Gastrocnemius medialis (tissue), 4 donors: Measurements from ENCODE around the gene COLEC11. TPM values are rescaled to one million over a fixed set of nuclear protein-coding genes. Genes with fewer than 3 reads are reported as not detected.

Experiments
- ATAC-seq, 2 donors: fragments of 150-250 bp; one replicate each; pipeline ENCODE4 v1.9.1; 2016
- DNase-seq, 2 donors: peaks; one replicate each; pipeline ENCODE4 v3.0.0-alpha.2; 2019
- H3K27ac ChIP-seq, 4 donors: fragments of 200-600 bp; sonication (generic); 1 replicate in 1 of 4; 2 replicates in 3 of 4; pipeline ENCODE4 v1.5.1; 2016 to 2018; ENCODE audit warnings: mild to moderate bottlenecking in 2 of 4, moderate library complexity in 1 of 4
- H3K27me3 ChIP-seq, 3 donors: fragments of 200-600 bp; sonication (generic) in 2 of 3; 1 replicate in 1 of 3; 2 replicates in 2 of 3; pipeline versions ENCODE4 v1.5.1 to v1.6.0; 2016 to 2019; ENCODE audit warnings: mild to moderate bottlenecking in 1 of 3, moderate library complexity in 1 of 3
- H3K36me3 ChIP-seq, 2 donors: fragments of 200-600 bp; sonication (generic) in 1 of 2; one replicate each; pipeline ENCODE4 v1.5.1; 2017 to 2018
- H3K4me1 ChIP-seq, 2 donors: fragments of 200-600 bp; sonication (generic) in 1 of 2; one replicate each; pipeline ENCODE4 v1.5.1; 2016 to 2017; ENCODE audit warnings: mild to moderate bottlenecking in 2 of 2
- H3K4me3 ChIP-seq, 4 donors: fragments of 200-600 bp; sonication (generic) in 3 of 4; 1 replicate in 1 of 4; 2 replicates in 3 of 4; pipeline ENCODE4 v1.5.1; 2016 to 2019; ENCODE audit warnings: mild to moderate bottlenecking in 2 of 4
- H3K9me3 ChIP-seq, 3 donors: fragments of 200-600 bp; sonication (generic) in 2 of 3; 1 replicate in 1 of 3; 2 replicates in 2 of 3; pipeline ENCODE4 v1.5.1; 2016 to 2019
- POLR2A ChIP-seq, 2 donors: fragments of 450-650 bp; IDR thresholded peaks; one replicate each; pipeline ENCODE4 v1.6.1; 2017; ENCODE audit warnings: antibody characterized with exemption in 2 of 2, mild to moderate bottlenecking in 2 of 2, moderate library complexity in 2 of 2
- in situ Hi-C, 4 donors: fragments of 200-750 bp; cut with MboI; loops; one replicate each; pipeline versions ENCODE4 v1.15.0 to v1.8.0; 2017; ENCODE audit warnings: low sequenced_read_pairs in 4 of 4
- intact Hi-C: fragments of 100-400 bp; cut with DNase I; formaldehyde crosslinking; loops from one replicate; pipeline ENCODE4 v1.15.1; 2023; ENCODE audit warnings: low total_unique reads
- total RNA-seq, 4 donors: library from RNA; depleted of rRNA; stranded (reverse); fragments of >200 nt; gene quantifications; one replicate each; pipeline versions ENCODE4 v1.1.0 to v1.2.3, GENCODE V29; 2016
- TF ChIP-seq, protein P1 (sequence below), 5 experiments: fragments of 450-650 bp in 3 of 5; fragments of 200-600 bp in 2 of 5; sonication (generic) in 2 of 5; IDR thresholded peaks in 4 of 5; conservative IDR thresholded peaks in 1 of 5; 1 replicate in 4 of 5; 2 replicates in 1 of 5; pipeline ENCODE4 v1.5.1; 2016 to 2019; ENCODE audit warnings: antibody characterized with exemption in 5 of 5, mild to moderate bottlenecking in 3 of 5, moderate library complexity in 3 of 5

The COLEC11 gene
- total RNA-seq, 4 donors from 2014 or later = 0.29 to 0.36 TPM; not detected in 2

- no peak for DNase-seq
- Histone ChIP-seq H3K4me3 (no peak overlapping the region), H3K9me3 (no peaks in the 10 kb centered on the region), H3K4me1 (peaks cover 16 to 25% of the 10 kb centered on the region in 2 donors), H3K36me3 (peaks cover 4 to 54% of the 10 kb centered on the region in 2 donors), H3K27me3 (no peaks in the 10 kb centered on the region), H3K27ac (no peak overlapping the region)
- TF ChIP-seq, protein P1, sequence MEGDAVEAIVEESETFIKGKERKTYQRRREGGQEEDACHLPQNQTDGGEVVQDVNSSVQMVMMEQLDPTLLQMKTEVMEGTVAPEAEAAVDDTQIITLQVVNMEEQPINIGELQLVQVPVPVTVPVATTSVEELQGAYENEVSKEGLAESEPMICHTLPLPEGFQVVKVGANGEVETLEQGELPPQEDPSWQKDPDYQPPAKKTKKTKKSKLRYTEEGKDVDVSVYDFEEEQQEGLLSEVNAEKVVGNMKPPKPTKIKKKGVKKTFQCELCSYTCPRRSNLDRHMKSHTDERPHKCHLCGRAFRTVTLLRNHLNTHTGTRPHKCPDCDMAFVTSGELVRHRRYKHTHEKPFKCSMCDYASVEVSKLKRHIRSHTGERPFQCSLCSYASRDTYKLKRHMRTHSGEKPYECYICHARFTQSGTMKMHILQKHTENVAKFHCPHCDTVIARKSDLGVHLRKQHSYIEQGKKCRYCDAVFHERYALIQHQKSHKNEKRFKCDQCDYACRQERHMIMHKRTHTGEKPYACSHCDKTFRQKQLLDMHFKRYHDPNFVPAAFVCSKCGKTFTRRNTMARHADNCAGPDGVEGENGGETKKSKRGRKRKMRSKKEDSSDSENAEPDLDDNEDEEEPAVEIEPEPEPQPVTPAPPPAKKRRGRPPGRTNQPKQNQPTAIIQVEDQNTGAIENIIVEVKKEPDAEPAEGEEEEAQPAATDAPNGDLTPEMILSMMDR (IDR thresholded peaks at IDR 0.05 in 4 of 5, conservative IDR thresholded peaks at IDR 0.05 in 1 of 5) = no peak
- no peak for ATAC-seq
- intact Hi-C loops (no loop called here), in situ Hi-C loops (no loop called here)
These were observed 13.3 kb upstream of the COLEC11 start for GRCh38 chr2:3581367-3582262.

DNA sequence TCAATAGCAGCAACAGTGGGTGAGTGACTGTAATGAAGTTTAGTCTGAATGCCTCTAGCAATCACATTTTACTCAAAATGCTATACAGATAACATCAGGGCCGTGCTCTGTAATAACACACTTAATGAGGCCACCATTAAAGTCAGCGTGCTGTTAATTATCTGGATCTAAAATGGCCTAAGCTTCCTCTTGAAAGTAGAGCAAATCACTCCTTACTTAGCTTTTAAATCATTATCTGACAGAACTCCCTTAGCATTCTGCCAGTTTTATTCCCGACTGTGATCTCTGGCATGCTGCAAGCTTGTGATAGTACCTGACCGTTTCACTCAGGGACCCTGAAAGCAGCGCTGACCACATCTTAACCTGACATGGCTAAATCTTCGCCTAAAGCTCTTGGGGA, 10.8 kb upstream of the COLEC11 start:
- peaks cover 0 to 31% of the 10 kb centered on the region in 2 donors for H3K36me3 ChIP-seq
- intact Hi-C loops = no loop called here
- in situ Hi-C loops = no loop called here
- no peak for TF ChIP-seq POLR2A (IDR thresholded peaks at IDR 0.05)
- TF ChIP-seq, protein P1 (IDR thresholded peaks at IDR 0.05 in 4 of 5, conservative IDR thresholded peaks at IDR 0.05 in 1 of 5) = no peak
- H3K27ac ChIP-seq = peak overlapping the region in 3 of 4 donors; percentile 54 to 69 (median 61)
- H3K9me3 ChIP-seq = no peaks in the 10 kb centered on the region
- DNase-seq (no peak), ATAC-seq (no peak)
- no peak overlapping the region for H3K4me3 ChIP-seq
- no peaks in the 10 kb centered on the region for H3K27me3 ChIP-seq
- H3K4me1 ChIP-seq = peaks cover 4 to 7% of the 10 kb centered on the region in 2 donors

DNA sequence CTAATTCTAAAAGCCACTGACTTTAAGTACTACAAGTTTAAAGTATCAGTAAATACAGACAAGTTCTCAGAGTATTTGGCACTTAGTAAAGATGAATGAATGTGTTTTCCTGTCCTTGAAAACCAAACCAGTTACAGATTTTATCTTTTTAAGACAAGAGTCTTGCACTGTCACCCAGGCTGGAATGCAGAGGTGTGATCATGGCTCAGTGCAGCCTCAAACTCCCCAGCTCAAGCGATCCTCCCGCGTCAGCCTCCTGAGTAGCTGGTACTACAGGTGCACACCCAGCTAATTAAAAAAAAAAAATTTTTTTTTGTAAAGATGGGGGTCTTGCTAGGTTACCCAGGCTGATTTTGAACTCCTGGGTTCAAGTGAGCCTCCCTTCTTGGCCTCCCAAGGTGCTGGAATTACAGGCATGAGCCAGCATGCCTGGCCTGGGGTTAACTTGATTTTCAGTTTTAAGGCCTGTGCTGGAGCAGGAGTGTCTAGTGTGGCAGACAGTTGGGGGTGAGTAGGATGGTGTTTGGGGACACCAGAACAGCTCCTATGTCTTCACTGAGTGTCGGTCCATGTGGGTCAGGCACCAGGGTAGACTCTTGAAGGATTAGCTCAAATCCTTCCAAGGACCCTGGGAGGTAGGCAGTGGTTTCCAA, 10.2 kb upstream of the COLEC11 start:
- Histone ChIP-seq H3K4me3 (peak overlapping the region in 2 of 4 donors; percentile 8 to 27), H3K9me3 (no peaks in the 10 kb centered on the region), H3K27me3 (no peaks in the 10 kb centered on the region), H3K27ac (peak overlapping the region; percentile 50 to 69 (median 58)), H3K4me1 (peaks cover 4 to 7% of the 10 kb centered on the region in 2 donors), H3K36me3 (peaks cover 0 to 24% of the 10 kb centered on the region in 2 donors)
- in situ Hi-C loops = no loop called here
- ATAC-seq = no peak
- intact Hi-C loops = no loop called here
- DNase-seq = no peak
- no peak for TF ChIP-seq POLR2A (IDR thresholded peaks at IDR 0.05)
- TF ChIP-seq, protein P1 (IDR thresholded peaks at IDR 0.05 in 4 of 5, conservative IDR thresholded peaks at IDR 0.05 in 1 of 5) = no peak

- Histone ChIP-seq H3K27ac (peak overlapping the region; percentile 50 to 69 (median 58)), H3K36me3 (peaks cover 0 to 17% of the 10 kb centered on the region in 2 donors), H3K27me3 (no peaks in the 10 kb centered on the region), H3K9me3 (no peaks in the 10 kb centered on the region), H3K4me3 (peak overlapping the region in 2 of 4 donors; percentile 8 to 27), H3K4me1 (peaks cover 4 to 7% of the 10 kb centered on the region in 2 donors)
- intact Hi-C loops (no loop called here), in situ Hi-C loops (no loop called here)
- DNase-seq (peak in 1 of 2 donors; percentile 25), ATAC-seq (peak; percentile 56 to 85)
- TF ChIP-seq, protein P1 (IDR thresholded peaks at IDR 0.05 in 4 of 5, conservative IDR thresholded peaks at IDR 0.05 in 1 of 5) = no peak
- no peak for TF ChIP-seq POLR2A (IDR thresholded peaks at IDR 0.05)
These were observed 9.4 kb upstream of the COLEC11 start for GRCh38 chr2:3585261-3586109.
